GM12878 (cell line): Measurements from ENCODE around the gene OSBPL3.

Experiments used
- CHD4 ChIP-seq: fragments of 200-600 bp; sonication (generic); IDR thresholded peaks from 2 replicates; pipeline ENCODE4 v1.6.1; 2016; ENCODE audit warnings: mild to moderate bottlenecking
- EZH2 ChIP-seq: IDR thresholded peaks from 2 replicates; pipeline ENCODE4 v1.6.1; 2012; ENCODE audit warnings: low read depth, mild to moderate bottlenecking, control low read depth, inconsistent platforms, low read length, borderline replicate concordance; ENCODE audit not compliant: control insufficient read depth
- FOS ChIP-seq: IDR thresholded peaks from 3 replicates; pipeline ENCODE4 v1.6.1; 2011; ENCODE audit warnings: borderline replicate concordance; ENCODE audit not compliant: insufficient read length; ENCODE audit errors: extremely low read depth
- NFYB ChIP-seq: IDR thresholded peaks from 2 replicates; pipeline ENCODE4 v1.6.1; 2011; ENCODE audit warnings: low read depth, mild to moderate bottlenecking, low read length, improper control_type of control experiment, moderate library complexity; ENCODE audit not compliant: insufficient read depth
- POLR2A ChIP-seq: IDR thresholded peaks from 2 replicates; pipeline ENCODE4 v1.6.1; 2011; ENCODE audit warnings: low read depth, mild to moderate bottlenecking, low read length
- RAD51 ChIP-seq: fragments of 450-650 bp; IDR thresholded peaks from 2 replicates; pipeline ENCODE4 v1.6.1; 2016; ENCODE audit warnings: moderate library complexity, mild to moderate bottlenecking, inconsistent platforms
- RFX5 ChIP-seq: IDR thresholded peaks from 2 replicates; pipeline ENCODE4 v1.6.1; 2011; ENCODE audit warnings: low read depth, low read length, improper control_type of control experiment
- SMC3 ChIP-seq: IDR thresholded peaks from 2 replicates; pipeline ENCODE4 v1.6.1; 2011; ENCODE audit warnings: low read length, improper control_type of control experiment, borderline replicate concordance
- STAT3 ChIP-seq: IDR thresholded peaks from 2 replicates; pipeline ENCODE4 v1.6.1; 2011; ENCODE audit warnings: low read depth, low read length, improper control_type of control experiment
- SUZ12 ChIP-seq: fragments of 200-600 bp; sonication (generic); IDR thresholded peaks from one replicate; pipeline ENCODE4 v1.6.1; 2018; ENCODE audit warnings: antibody characterized with exemption, mild to moderate bottlenecking; ENCODE audit not compliant: unreplicated experiment
- YBX1 ChIP-seq: fragments of 450-650 bp; IDR thresholded peaks from 2 replicates; pipeline ENCODE4 v1.6.1; 2016; ENCODE audit warnings: antibody characterized with exemption
- ZNF217 ChIP-seq: fragments of 450-650 bp; IDR thresholded peaks from 2 replicates; pipeline ENCODE4 v1.6.1; 2017; ENCODE audit warnings: antibody characterized with exemption, mild to moderate bottlenecking
- ZSCAN29 ChIP-seq: fragments of 450-650 bp; IDR thresholded peaks from 2 replicates; pipeline ENCODE4 v1.6.1; 2017; ENCODE audit warnings: mild to moderate bottlenecking, moderate library complexity
- TF ChIP-seq, protein P1 (sequence below), 3 experiments: IDR thresholded peaks in 2 of 3; conservative IDR thresholded peaks in 1 of 3; 2 replicates each; pipeline ENCODE4 v1.5.1; 2011; ENCODE audit warnings: low read depth in 3 of 3, low read length in 3 of 3, mild to moderate bottlenecking in 3 of 3, control low read depth in 2 of 3, moderate library complexity in 2 of 3, inconsistent platforms in 1 of 3, mixed read lengths in 1 of 3; ENCODE audit not compliant: control insufficient read depth in 2 of 3, insufficient read depth in 1 of 3; ENCODE audit errors: extremely low read depth in 1 of 3

DNA sequence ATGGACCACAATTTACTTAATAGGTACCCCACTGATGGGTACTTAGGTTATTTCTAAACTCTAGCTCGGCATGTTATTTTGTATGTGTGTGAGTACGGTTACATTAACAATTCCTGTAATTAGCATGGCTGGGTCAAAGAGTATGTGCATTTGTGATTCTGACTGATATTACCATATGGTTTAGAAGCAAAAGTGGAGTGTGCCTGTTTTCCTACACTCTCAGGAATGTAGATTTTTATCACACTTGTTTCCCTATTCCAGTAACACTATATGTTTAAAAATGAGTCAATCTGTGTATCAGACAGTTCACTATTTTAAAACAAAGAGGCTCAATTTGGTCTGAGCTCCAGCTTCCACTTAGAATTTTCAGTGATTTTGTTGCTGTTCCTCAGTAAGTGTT, 178.1 kb downstream of the OSBPL3 start:
- TF ChIP-seq NFYB (no peak), POLR2A (no peak), SMC3 (no peak), YBX1 (no peak), RAD51 (no peak), SUZ12 (no peak), EZH2 (no peak), RFX5 (no peak), STAT3 (no peak), ZNF217 (no peak), CHD4 (no peak), ZSCAN29 (no peak), FOS (no peak)
- TF ChIP-seq, protein P1, sequence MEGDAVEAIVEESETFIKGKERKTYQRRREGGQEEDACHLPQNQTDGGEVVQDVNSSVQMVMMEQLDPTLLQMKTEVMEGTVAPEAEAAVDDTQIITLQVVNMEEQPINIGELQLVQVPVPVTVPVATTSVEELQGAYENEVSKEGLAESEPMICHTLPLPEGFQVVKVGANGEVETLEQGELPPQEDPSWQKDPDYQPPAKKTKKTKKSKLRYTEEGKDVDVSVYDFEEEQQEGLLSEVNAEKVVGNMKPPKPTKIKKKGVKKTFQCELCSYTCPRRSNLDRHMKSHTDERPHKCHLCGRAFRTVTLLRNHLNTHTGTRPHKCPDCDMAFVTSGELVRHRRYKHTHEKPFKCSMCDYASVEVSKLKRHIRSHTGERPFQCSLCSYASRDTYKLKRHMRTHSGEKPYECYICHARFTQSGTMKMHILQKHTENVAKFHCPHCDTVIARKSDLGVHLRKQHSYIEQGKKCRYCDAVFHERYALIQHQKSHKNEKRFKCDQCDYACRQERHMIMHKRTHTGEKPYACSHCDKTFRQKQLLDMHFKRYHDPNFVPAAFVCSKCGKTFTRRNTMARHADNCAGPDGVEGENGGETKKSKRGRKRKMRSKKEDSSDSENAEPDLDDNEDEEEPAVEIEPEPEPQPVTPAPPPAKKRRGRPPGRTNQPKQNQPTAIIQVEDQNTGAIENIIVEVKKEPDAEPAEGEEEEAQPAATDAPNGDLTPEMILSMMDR (IDR thresholded peaks at IDR 0.05 in 2 of 3, conservative IDR thresholded peaks at IDR 0.05 in 1 of 3; ENCODE audit: control insufficient read depth in 2 of 3, extremely low read depth in 1 of 3, insufficient read depth in 1 of 3, low read depth in 3 of 3, low read length in 3 of 3), result no peak
